ENCODE data around the gene ASAP2. TPM values are rescaled to one million over a fixed set of nuclear protein-coding genes. Genes with fewer than 3 reads are reported as not detected.
A peak's percentile ranks its signal among the peaks of the same experiment; 100 is the strongest.

Gene ASAP2
- total RNA-seq, 1 experiment from 2014 or later = 14.3 TPM

DNA sequence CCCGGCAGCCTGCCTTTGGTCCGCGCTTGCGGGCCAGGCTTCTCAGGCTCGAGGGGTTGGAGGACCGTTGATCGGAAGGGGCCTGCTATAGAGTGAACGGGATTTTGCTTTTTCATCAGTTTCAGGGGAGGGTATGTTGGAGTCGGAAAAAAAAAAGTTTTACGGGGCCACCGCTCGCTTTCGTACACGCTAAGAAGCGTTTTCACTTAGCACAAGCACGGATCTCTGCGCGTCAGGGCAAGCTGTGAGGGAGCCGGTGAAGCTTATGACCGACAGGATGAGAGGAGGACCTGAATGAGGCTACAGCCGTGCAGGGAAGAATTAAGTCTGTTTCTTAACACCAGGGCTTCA is 217.3 kb downstream of the ASAP2 start:
- DNase-seq (ENCODE audit: low spot score) (no peak), ATAC-seq (no peak)
- H3K27ac Mint-ChIP-seq = peak overlapping the region; percentile 95
- ChIA-PET POLR2A (interaction anchor here (1.3 kb wide), 1 partner anchor 207 kb away, joined by 5 read pairs; the partner anchor contains the start of gene YWHAQ), CTCF (interaction anchor here (1.1 kb wide), 1 partner anchor 218 kb away, joined by 3 read pairs; no protein-coding TSS in a partner anchor)
- peaks cover 11% of the 10 kb centered on the region; the same call in 1 of the 2 replicates for H3K27me3 Mint-ChIP-seq (ENCODE audit: low read depth)
- H3K4me1 Mint-ChIP-seq = peaks cover 9% of the 10 kb centered on the region
- peaks cover 6% of the 10 kb centered on the region for H3K36me3 Mint-ChIP-seq
- H3K9me3 Mint-ChIP-seq = no peaks in the 10 kb centered on the region
- H3K4me3 Mint-ChIP-seq = no peak overlapping the region
- TF ChIP-seq CREM (CRISPR knock-in tag; IDR thresholded peaks at IDR 0.05) (no peak), ETV6 (CRISPR knock-in tag; IDR thresholded peaks at IDR 0.05) (0 out of 2 replicates have a peak, but pooled peaks have one; percentile 0), MYBL2 (CRISPR knock-in tag; IDR thresholded peaks at IDR 0.05) (no peak)

- Mint-ChIP-seq H3K27me3 (ENCODE audit: low read depth) (peaks cover 11% of the 10 kb centered on the region; the same call in 1 of the 2 replicates), H3K36me3 (peaks cover 13% of the 10 kb centered on the region), H3K4me1 (peaks cover 9% of the 10 kb centered on the region), H3K9me3 (no peaks in the 10 kb centered on the region), H3K4me3 (no peak overlapping the region), H3K27ac (peak overlapping the region; percentile 95; the same call in 1 of the 2 replicates)
- CTCF ChIA-PET = interaction anchor here (1.0 kb wide), 1 partner anchor 282 kb away, joined by 3 read pairs; no protein-coding TSS in a partner anchor
- POLR2A ChIA-PET = no interaction called here
- no peak for ATAC-seq
- TF ChIP-seq PRRX2 (CRISPR knock-in tag; IDR thresholded peaks at IDR 0.05) (no peak), ARID4B (CRISPR knock-in tag; IDR thresholded peaks at IDR 0.05; ENCODE audit: borderline replicate concordance) (no peak), TCF7 (CRISPR knock-in tag; IDR thresholded peaks at IDR 0.05; ENCODE audit: low read depth) (no peak), CTCF (IDR thresholded peaks at IDR 0.05) (no peak), TEAD1 (CRISPR knock-in tag; IDR thresholded peaks at IDR 0.05) (no peak), ATF1 (CRISPR knock-in tag; IDR thresholded peaks at IDR 0.05) (no peak), GRHL2 (CRISPR knock-in tag; IDR thresholded peaks at IDR 0.05; ENCODE audit: insufficient replicate concordance, severe bottlenecking) (no peak), E2F1 (CRISPR knock-in tag; IDR thresholded peaks at IDR 0.05) (no peak), SP1 (CRISPR knock-in tag; conservative IDR thresholded peaks at IDR 0.05) (no peak), ZNF121 (CRISPR knock-in tag; IDR thresholded peaks at IDR 0.05) (no peak)
- TF ChIP-seq, protein P1, sequence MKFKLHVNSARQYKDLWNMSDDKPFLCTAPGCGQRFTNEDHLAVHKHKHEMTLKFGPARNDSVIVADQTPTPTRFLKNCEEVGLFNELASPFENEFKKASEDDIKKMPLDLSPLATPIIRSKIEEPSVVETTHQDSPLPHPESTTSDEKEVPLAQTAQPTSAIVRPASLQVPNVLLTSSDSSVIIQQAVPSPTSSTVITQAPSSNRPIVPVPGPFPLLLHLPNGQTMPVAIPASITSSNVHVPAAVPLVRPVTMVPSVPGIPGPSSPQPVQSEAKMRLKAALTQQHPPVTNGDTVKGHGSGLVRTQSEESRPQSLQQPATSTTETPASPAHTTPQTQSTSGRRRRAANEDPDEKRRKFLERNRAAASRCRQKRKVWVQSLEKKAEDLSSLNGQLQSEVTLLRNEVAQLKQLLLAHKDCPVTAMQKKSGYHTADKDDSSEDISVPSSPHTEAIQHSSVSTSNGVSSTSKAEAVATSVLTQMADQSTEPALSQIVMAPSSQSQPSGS (CRISPR knock-in tag; IDR thresholded peaks at IDR 0.05; ENCODE audit: borderline replicate concordance, low read depth) = no peak
- DNase-seq (ENCODE audit: low spot score) = no peak
These were observed 218.0 kb downstream of the ASAP2 start for GRCh38 chr2:9424447-9425164.

All from WTC11 (cell line).